GM23338 (cell line): Measurements from ENCODE around the gene RPUSD3. TPM values are rescaled to one million over a fixed set of nuclear protein-coding genes. Genes with fewer than 3 reads are reported as not detected.

Experiments
- ATAC-seq: fragments of 200-7000 bp; cut with Tn5 transposase; 3 replicates; pipeline ENCODE4 v1.9.1; 2020
- DNase-seq: peaks from one replicate; pipeline ENCODE4 v3.0.0-alpha.2; 2015; ENCODE audit warnings: low spot score
- H2AFZ ChIP-seq: fragments of 200-600 bp; sonication (generic); 2 replicates; pipeline ENCODE4 v1.8.0; 2016; ENCODE audit warnings: antibody characterized with exemption, mild to moderate bottlenecking, moderate library complexity
- H3F3A ChIP-seq: fragments of 200-600 bp; sonication (generic); replicated peaks from 2 replicates; pipeline ENCODE4 v1.8.0; 2017; ENCODE audit warnings: antibody characterized with exemption, mixed run types, low read depth
- H3K27ac ChIP-seq: fragments of 200-600 bp; sonication (generic); 2 replicates; pipeline ENCODE4 v1.6.1; 2016; ENCODE audit warnings: low read depth
- H3K27me3 ChIP-seq: fragments of 200-600 bp; sonication (generic); 2 replicates; pipeline ENCODE4 v1.8.0; 2016; ENCODE audit warnings: mild to moderate bottlenecking, mixed run types, moderate library complexity; ENCODE audit not compliant: insufficient read depth
- H3K36me3 ChIP-seq: fragments of 200-600 bp; sonication (generic); 2 replicates; pipeline ENCODE4 v1.8.0; 2016; ENCODE audit warnings: mild to moderate bottlenecking; ENCODE audit not compliant: insufficient read depth
- H3K4me1 ChIP-seq: fragments of 200-600 bp; sonication (generic); 2 replicates; pipeline ENCODE4 v1.8.0; 2016; ENCODE audit warnings: mild to moderate bottlenecking, moderate library complexity; ENCODE audit not compliant: insufficient read depth
- H3K4me2 ChIP-seq: fragments of 200-600 bp; sonication (generic); 2 replicates; pipeline ENCODE4 v1.7.1; 2017; ENCODE audit warnings: mixed run types
- H3K4me3 ChIP-seq: fragments of 200-600 bp; sonication (generic); 2 replicates; pipeline ENCODE4 v1.6.1; 2016; ENCODE audit warnings: mixed run types
- H3K79me2 ChIP-seq: fragments of 200-600 bp; sonication (generic); replicated peaks from 2 replicates; pipeline ENCODE4 v1.8.0; 2017; ENCODE audit warnings: mild to moderate bottlenecking; ENCODE audit not compliant: insufficient read depth
- H3K9me2 ChIP-seq: fragments of 200-600 bp; sonication (generic); 2 replicates; pipeline ENCODE4 v1.8.0; 2017; ENCODE audit not compliant: insufficient read depth
- H4K20me1 ChIP-seq: fragments of 200-600 bp; sonication (generic); replicated peaks from 2 replicates; pipeline ENCODE4 v1.8.0; 2017; ENCODE audit warnings: mild to moderate bottlenecking; ENCODE audit not compliant: insufficient read depth
- H3K27ac Mint-ChIP-seq: 2 replicates; pipeline ENCODE4 v1.8.0; 2020; ENCODE audit warnings: inconsistent platforms, mild to moderate bottlenecking, moderate library complexity, mixed read lengths
- H3K27me3 Mint-ChIP-seq: 3 replicates; pipeline ENCODE4 v1.8.0; 2022; ENCODE audit warnings: low read depth, mild to moderate bottlenecking, moderate library complexity, mixed read lengths, inconsistent platforms; ENCODE audit not compliant: insufficient read depth, poor library complexity
- H3K36me3 Mint-ChIP-seq: 3 replicates; pipeline ENCODE4 v1.8.0; 2021; ENCODE audit warnings: low read depth, mild to moderate bottlenecking, inconsistent platforms, moderate library complexity, mixed read lengths
- H3K4me1 Mint-ChIP-seq: 3 replicates; pipeline ENCODE4 v1.8.0; 2020; ENCODE audit warnings: mild to moderate bottlenecking, inconsistent platforms, mixed read lengths
- H3K4me3 Mint-ChIP-seq: 3 replicates; pipeline ENCODE4 v1.8.0; 2021; ENCODE audit warnings: moderate library complexity, mild to moderate bottlenecking, inconsistent platforms, mixed read lengths
- H3K9me3 Mint-ChIP-seq: 3 replicates; pipeline ENCODE4 v1.8.0; 2020; ENCODE audit warnings: moderate library complexity, mild to moderate bottlenecking, inconsistent platforms, mixed read lengths
- CREB1 ChIP-seq: fragments of 250-450 bp; sonication (Bioruptor Pico); IDR thresholded peaks from 2 replicates; pipeline ENCODE4 v1.5.0; 2020; ENCODE audit warnings: low read depth, mild to moderate bottlenecking, moderate library complexity
- EZH2 ChIP-seq: fragments of 200-600 bp; sonication (generic); IDR thresholded peaks from one replicate; pipeline ENCODE4 v1.8.0; 2017; ENCODE audit warnings: antibody characterized with exemption, mild to moderate bottlenecking, low read depth; ENCODE audit not compliant: unreplicated experiment
- EZH2phosphoT487 ChIP-seq: fragments of 200-600 bp; sonication (generic); IDR thresholded peaks from one replicate; pipeline ENCODE4 v1.8.1; 2018; ENCODE audit warnings: antibody characterized with exemption; ENCODE audit not compliant: unreplicated experiment
- JUNB ChIP-seq: IDR thresholded peaks from one replicate; pipeline ENCODE4 v1.6.1; 2016; ENCODE audit warnings: antibody characterized with exemption; ENCODE audit not compliant: unreplicated experiment
- polyA plus RNA-seq: library from polyadenylated mRNA; unstranded; fragments of >200 nt; fragmentation: Nextera tagmentation; extraction: Ambion mirVana; gene quantifications from 2 replicates; pipeline ENCODE4 v1.2.1, GENCODE V29; 2016
- total RNA-seq: library from RNA; depleted of rRNA; stranded (reverse); fragments of >200 nt; shearing (Covaris generic); gene quantifications from 2 replicates; pipeline ENCODE4 v1.2.3, GENCODE V29; 2014
- TF ChIP-seq, protein P1 (sequence below): IDR thresholded peaks from one replicate; pipeline ENCODE4 v1.6.1; 2018; ENCODE audit warnings: antibody characterized with exemption; ENCODE audit not compliant: unreplicated experiment
- TF ChIP-seq, protein P2 (sequence below), 2 experiments: fragments of 200-600 bp in 1 of 2; sonication (generic) in 1 of 2; conservative IDR thresholded peaks; 2 replicates each; pipeline versions ENCODE4 v1.5.1 to v1.6.1; 2016 to 2017; ENCODE audit warnings: antibody characterized with exemption in 2 of 2, low read depth in 2 of 2, mild to moderate bottlenecking in 2 of 2, moderate library complexity in 1 of 2
- TF ChIP-seq, protein P3 (sequence below): fragments of 250-450 bp; sonication (Bioruptor Pico); IDR thresholded peaks from 2 replicates; pipeline ENCODE4 v1.5.0; 2020; ENCODE audit warnings: mild to moderate bottlenecking, moderate library complexity

Gene RPUSD3
- total and polyA plus RNA-seq, 2 experiments from 2014 or later, result 64.3 to 73.4 TPM

DNA sequence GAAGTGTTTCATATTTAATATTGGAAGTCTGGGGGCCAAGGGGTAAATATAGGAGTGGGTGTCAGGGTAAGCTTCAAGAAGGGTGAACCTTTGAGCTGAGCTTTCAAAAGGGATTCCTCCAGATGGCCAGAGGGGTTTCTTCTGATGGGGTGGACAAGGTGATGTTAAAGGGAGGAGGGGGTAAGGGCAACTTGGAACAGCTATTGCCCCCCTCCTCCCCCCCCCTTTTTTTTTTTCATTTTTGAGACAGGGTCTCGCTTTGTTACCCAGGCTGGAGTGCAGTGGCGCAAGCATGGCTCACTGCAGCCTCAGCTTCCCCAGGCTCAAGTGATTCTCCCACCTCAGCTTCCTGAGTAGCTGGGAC is 35.8 kb downstream of the RPUSD3 start (continued):
- TF ChIP-seq, protein P1, sequence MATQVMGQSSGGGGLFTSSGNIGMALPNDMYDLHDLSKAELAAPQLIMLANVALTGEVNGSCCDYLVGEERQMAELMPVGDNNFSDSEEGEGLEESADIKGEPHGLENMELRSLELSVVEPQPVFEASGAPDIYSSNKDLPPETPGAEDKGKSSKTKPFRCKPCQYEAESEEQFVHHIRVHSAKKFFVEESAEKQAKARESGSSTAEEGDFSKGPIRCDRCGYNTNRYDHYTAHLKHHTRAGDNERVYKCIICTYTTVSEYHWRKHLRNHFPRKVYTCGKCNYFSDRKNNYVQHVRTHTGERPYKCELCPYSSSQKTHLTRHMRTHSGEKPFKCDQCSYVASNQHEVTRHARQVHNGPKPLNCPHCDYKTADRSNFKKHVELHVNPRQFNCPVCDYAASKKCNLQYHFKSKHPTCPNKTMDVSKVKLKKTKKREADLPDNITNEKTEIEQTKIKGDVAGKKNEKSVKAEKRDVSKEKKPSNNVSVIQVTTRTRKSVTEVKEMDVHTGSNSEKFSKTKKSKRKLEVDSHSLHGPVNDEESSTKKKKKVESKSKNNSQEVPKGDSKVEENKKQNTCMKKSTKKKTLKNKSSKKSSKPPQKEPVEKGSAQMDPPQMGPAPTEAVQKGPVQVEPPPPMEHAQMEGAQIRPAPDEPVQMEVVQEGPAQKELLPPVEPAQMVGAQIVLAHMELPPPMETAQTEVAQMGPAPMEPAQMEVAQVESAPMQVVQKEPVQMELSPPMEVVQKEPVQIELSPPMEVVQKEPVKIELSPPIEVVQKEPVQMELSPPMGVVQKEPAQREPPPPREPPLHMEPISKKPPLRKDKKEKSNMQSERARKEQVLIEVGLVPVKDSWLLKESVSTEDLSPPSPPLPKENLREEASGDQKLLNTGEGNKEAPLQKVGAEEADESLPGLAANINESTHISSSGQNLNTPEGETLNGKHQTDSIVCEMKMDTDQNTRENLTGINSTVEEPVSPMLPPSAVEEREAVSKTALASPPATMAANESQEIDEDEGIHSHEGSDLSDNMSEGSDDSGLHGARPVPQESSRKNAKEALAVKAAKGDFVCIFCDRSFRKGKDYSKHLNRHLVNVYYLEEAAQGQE, result no peak

DNA sequence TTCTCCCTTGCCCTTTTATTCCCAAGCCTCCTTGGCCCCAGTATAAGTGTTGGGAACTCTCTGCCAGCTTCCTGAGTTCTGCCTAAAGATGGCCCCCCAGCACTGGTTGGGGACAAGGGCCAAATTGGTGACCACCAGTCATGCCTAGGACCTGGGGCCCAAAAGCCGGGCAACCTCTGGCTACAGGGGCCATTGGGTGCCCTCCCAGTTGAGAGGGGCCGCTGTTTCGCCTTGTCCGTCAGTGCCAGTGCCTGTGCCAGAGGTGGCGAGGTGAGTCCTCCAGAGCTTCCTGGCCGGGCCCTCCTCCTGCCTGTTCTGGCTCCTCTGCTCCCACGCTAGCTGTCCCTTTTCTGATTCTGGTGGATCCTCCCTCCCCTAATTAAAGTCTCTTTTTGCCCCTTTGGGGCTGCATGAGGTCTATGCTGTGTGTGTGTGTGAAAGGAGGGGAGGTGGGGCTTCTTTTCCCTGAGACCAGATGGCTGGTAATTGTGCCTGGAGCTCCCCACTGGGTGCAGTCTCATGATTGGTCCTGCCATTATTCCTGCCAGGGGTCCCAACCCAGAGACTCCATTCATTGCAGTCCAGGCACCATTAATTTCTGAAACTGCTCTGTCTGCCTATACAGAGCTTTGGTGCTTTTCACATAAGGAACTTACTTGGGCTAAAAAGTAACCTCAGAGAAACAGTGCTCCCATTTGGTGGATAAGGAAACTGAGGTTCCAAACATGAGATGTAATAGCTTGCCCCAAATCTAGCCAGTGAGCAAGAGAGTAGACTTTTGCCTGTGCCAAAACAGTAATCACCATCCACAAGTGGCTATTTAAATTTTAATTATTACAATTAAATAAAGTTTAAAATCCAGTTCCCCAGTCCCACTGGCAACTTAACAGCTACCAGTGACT is 36.9 kb downstream of the RPUSD3 start:
- Histone ChIP-seq H3K27me3 (peaks cover 15% of the 10 kb centered on the region), H3F3A (peaks cover 26% of the 10 kb centered on the region), H3K4me1 (peaks cover 7% of the 10 kb centered on the region; the same call in 1 of the 2 replicates), H3K79me2 (no peaks in the 10 kb centered on the region), H3K36me3 (peaks cover 29% of the 10 kb centered on the region), H3K9me2 (no peaks in the 10 kb centered on the region), H4K20me1 (peaks cover 23% of the 10 kb centered on the region), H2AFZ (no peak overlapping the region), H3K4me3 (no peak overlapping the region), H3K4me2 (no peak overlapping the region), H3K27ac (no peak overlapping the region)
- Mint-ChIP-seq H3K27ac (0 out of 2 replicates have a peak overlapping the region, but pooled peaks have one; percentile 43), H3K36me3 (peaks cover 51% of the 10 kb centered on the region), H3K27me3 (peaks cover 16% of the 10 kb centered on the region), H3K9me3 (no peaks in the 10 kb centered on the region; the same call in 2 of the 3 replicates), H3K4me3 (no peak overlapping the region), H3K4me1 (peaks cover 22% of the 10 kb centered on the region)
- DNase-seq (no peak), ATAC-seq (no peak)
- TF ChIP-seq, protein P2, sequence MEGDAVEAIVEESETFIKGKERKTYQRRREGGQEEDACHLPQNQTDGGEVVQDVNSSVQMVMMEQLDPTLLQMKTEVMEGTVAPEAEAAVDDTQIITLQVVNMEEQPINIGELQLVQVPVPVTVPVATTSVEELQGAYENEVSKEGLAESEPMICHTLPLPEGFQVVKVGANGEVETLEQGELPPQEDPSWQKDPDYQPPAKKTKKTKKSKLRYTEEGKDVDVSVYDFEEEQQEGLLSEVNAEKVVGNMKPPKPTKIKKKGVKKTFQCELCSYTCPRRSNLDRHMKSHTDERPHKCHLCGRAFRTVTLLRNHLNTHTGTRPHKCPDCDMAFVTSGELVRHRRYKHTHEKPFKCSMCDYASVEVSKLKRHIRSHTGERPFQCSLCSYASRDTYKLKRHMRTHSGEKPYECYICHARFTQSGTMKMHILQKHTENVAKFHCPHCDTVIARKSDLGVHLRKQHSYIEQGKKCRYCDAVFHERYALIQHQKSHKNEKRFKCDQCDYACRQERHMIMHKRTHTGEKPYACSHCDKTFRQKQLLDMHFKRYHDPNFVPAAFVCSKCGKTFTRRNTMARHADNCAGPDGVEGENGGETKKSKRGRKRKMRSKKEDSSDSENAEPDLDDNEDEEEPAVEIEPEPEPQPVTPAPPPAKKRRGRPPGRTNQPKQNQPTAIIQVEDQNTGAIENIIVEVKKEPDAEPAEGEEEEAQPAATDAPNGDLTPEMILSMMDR (conservative IDR thresholded peaks at IDR 0.05; ENCODE audit: low read depth in 2 of 2), result no peak
- TF ChIP-seq JUNB, result no peak
- TF ChIP-seq CREB1 (CRISPR knock-in tag), result no peak
- TF ChIP-seq EZH2, result no peak
- no peak for TF ChIP-seq EZH2phosphoT487

DNA sequence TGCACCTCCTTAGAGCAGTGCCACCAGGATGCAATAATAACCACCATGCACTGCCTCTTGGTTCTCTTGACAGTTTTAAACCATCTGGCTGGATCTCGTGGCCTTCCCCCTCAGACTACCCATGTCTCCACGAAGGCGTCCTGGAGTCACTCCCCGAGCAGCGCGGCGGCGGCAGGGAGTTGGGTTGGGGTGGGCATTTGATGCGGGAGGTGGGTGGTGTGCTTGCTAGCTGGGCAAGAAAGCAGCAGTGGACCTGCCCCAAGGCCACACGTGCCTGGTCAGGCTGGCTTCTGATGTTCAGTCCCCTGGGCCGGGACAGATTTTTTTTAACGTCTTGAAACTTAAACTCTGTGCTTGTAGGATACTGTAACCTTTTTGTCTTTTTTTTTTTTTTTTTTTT is 37.7 kb downstream of the RPUSD3 start:
- Histone ChIP-seq H4K20me1 (peaks cover 25% of the 10 kb centered on the region), H3K27ac (no peak overlapping the region), H3K36me3 (peaks cover 37% of the 10 kb centered on the region), H3K79me2 (no peaks in the 10 kb centered on the region), H3K9me2 (no peaks in the 10 kb centered on the region), H2AFZ (no peak overlapping the region), H3F3A (peaks cover 28% of the 10 kb centered on the region), H3K27me3 (peaks cover 7% of the 10 kb centered on the region), H3K4me3 (no peak overlapping the region), H3K4me2 (no peak overlapping the region), H3K4me1 (peaks cover 7% of the 10 kb centered on the region; the same call in 1 of the 2 replicates)
- TF ChIP-seq, protein P3, sequence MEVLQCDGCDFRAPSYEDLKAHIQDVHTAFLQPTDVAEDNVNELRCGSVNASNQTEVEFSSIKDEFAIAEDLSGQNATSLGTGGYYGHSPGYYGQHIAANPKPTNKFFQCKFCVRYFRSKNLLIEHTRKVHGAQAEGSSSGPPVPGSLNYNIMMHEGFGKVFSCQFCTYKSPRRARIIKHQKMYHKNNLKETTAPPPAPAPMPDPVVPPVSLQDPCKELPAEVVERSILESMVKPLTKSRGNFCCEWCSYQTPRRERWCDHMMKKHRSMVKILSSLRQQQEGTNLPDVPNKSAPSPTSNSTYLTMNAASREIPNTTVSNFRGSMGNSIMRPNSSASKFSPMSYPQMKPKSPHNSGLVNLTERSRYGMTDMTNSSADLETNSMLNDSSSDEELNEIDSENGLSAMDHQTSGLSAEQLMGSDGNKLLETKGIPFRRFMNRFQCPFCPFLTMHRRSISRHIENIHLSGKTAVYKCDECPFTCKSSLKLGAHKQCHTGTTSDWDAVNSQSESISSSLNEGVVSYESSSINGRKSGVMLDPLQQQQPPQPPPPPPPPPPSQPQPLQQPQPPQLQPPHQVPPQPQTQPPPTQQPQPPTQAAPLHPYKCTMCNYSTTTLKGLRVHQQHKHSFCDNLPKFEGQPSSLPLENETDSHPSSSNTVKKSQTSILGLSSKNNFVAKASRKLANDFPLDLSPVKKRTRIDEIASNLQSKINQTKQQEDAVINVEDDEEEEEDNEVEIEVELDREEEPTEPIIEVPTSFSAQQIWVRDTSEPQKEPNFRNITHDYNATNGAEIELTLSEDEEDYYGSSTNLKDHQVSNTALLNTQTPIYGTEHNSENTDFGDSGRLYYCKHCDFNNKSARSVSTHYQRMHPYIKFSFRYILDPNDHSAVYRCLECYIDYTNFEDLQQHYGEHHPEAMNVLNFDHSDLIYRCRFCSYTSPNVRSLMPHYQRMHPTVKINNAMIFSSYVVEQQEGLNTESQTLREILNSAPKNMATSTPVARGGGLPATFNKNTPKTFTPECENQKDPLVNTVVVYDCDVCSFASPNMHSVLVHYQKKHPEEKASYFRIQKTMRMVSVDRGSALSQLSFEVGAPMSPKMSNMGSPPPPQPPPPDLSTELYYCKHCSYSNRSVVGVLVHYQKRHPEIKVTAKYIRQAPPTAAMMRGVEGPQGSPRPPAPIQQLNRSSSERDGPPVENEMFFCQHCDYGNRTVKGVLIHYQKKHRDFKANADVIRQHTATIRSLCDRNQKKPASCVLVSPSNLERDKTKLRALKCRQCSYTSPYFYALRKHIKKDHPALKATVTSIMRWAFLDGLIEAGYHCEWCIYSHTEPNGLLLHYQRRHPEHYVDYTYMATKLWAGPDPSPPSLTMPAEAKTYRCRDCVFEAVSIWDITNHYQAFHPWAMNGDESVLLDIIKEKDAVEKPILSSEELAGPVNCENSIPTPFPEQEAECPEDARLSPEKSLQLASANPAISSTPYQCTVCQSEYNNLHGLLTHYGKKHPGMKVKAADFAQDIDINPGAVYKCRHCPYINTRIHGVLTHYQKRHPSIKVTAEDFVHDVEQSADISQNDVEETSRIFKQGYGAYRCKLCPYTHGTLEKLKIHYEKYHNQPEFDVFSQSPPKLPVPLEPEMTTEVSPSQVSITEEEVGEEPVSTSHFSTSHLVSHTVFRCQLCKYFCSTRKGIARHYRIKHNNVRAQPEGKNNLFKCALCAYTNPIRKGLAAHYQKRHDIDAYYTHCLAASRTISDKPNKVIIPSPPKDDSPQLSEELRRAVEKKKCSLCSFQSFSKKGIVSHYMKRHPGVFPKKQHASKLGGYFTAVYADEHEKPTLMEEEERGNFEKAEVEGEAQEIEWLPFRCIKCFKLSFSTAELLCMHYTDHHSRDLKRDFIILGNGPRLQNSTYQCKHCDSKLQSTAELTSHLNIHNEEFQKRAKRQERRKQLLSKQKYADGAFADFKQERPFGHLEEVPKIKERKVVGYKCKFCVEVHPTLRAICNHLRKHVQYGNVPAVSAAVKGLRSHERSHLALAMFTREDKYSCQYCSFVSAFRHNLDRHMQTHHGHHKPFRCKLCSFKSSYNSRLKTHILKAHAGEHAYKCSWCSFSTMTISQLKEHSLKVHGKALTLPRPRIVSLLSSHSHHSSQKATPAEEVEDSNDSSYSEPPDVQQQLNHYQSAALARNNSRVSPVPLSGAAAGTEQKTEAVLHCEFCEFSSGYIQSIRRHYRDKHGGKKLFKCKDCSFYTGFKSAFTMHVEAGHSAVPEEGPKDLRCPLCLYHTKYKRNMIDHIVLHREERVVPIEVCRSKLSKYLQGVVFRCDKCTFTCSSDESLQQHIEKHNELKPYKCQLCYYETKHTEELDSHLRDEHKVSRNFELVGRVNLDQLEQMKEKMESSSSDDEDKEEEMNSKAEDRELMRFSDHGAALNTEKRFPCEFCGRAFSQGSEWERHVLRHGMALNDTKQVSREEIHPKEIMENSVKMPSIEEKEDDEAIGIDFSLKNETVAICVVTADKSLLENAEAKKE (CRISPR knock-in tag), result no peak
- H3K36me3 Mint-ChIP-seq, result peaks cover 58% of the 10 kb centered on the region
- H3K9me3 Mint-ChIP-seq, result no peaks in the 10 kb centered on the region; the same call in 2 of the 3 replicates
- H3K4me3 Mint-ChIP-seq, result no peak overlapping the region
- peaks cover 19% of the 10 kb centered on the region for H3K4me1 Mint-ChIP-seq
- no peak for ATAC-seq
- peaks cover 14% of the 10 kb centered on the region for H3K27me3 Mint-ChIP-seq
- DNase-seq, result no peak
- H3K27ac Mint-ChIP-seq, result no peak overlapping the region
